GM18507 (cell line): ENCODE data around the gene HJURP.

Experiments used
- DNase-seq: peaks from one replicate; pipeline ENCODE4 v3.0.0; 2011; ENCODE audit warnings: low read depth; ENCODE audit not compliant: insufficient read length; ENCODE audit errors: extremely low spot score
- FAIRE-seq: peaks from 2 replicates; lab custom pipeline; 2011; peaks lifted over from hg19 to GRCh38; lab: Jason Lieb, UNC

Gene HJURP

GRCh38 chr2:233833345-233833744, 21.0 kb downstream of the HJURP start:
- DNase-seq (no peak), FAIRE-seq (no peak)

DNA sequence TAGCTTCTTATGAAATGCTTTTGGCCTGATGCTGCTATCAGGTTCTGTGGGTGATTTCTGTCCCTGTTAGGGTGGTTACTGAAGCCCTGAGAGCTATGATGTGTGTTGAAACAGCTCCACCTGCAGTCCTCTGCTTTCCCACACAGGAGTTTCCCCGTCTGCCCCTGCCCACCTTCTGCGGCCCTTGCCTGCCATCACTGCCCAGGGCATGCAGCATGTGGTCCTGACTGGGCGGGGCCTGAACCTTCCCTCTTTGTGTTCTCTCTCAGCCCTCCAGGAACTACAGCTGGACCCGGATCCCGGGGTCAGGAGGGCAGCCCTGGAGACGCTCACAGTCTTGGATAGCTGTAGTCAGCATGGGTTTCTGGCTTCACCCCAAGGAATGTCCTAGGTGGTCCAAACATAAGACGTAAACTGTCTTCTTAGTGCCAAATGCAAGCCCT, 21.4 kb downstream of the HJURP start:
- no peak for DNase-seq
- FAIRE-seq = no peak

GRCh38 chr2:233832414-233832813, 21.9 kb downstream of the HJURP start:
- DNase-seq = no peak
- no peak for FAIRE-seq

DNA sequence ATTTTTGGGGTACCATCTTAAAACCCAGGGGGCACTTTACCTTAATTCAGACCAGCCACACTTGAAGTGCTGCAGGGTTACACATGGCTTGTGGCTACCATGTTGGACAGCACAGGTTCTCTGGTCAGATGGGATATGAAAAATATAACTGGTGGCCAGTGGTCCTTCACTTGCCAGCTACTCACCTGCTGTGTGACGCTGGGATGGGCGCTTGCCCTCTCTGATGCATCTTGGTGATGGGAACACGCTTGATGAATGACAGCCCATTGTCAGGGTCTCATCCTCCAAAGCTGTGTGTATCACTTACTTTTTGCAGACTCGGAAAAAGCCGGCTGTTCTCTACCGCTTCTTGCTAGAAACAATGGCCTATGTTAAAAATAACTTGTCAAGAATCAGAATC, 22.5 kb downstream of the HJURP start:
- no peak for DNase-seq

DNA sequence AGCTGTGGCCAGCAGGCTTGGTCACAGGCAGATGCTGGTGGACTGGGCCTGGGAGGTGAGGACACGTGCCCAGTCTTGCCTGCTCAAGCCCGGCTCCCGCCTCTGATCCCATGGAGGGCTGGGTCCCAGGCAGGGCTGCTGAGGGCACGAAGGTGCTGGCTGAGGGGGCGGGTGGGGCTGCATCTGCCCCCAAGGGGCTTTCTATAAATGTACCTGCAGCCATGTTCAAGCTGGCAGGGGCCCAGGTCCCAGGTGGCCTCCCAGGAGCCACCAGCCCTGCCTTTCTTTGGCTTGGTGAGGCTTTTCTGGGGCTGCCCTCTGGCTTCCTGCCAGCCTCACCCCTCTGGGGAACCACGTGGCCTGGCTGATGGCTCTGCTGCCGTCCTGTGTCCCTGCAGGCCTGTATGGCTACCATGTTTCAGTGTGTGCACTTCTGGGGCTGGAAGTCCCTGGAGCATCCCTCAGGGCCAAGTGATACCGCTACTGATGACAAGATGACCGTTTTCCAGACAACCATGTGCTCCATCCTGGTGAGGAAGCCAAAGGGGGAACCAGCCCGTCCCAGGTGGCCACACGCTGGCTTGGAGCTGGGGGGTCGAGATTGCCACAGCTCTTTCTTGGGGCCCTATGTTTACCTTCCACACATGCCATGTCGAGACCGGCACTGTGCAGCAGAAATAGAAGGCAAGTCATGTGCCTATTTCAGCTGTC, 23.2 kb downstream of the HJURP start:
- FAIRE-seq = no peak
- no peak for DNase-seq

More for the DNA sequence above, 22.5 kb downstream of the HJURP start:
- FAIRE-seq = no peak

GRCh38 chr2:233830111-233830802, 24.1 kb downstream of the HJURP start:
- FAIRE-seq (no peak), DNase-seq (no peak)

- no peak for FAIRE-seq
Observed at GRCh38 chr2:233829193-233830110, 24.9 kb downstream of the HJURP start.

DNA sequence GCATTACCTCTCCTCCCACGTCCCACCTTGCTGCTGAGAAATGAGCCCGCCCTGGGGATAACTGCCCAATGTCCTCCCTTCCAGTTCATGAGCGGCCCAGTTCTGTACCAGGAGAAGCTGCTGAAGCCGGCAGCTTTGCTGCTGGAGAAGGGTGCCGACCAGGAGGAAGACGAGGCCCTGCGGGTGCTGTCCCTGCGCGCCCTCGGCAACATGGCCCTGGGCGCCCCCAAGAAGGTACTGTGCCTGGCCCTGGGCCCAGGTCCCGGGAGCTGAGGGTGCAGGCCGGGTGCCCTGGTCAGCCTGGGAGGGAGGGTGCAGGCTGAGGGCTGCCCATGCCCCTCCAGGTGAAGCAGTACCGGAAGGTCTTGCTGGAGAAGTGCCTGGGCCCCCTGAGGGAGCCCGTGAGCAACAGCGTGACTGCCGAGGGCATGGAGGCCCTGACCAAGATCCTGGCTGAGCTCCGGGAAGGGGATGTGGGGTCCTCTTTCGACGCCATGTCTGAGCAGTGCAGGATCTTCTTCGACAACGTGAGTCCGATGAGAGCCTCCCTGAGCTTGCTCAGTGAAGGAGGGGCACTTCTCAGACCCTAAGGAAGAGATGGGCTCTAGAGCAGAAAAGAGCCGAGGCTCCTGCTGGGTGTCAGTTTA, 25.7 kb downstream of the HJURP start:
- no peak for FAIRE-seq
- no peak for DNase-seq

More at GRCh38 chr2:233829193-233830110, 24.9 kb downstream of the HJURP start:
- no peak for DNase-seq

- FAIRE-seq = no peak
Observed at GRCh38 chr2:233824373-233824772, 30.0 kb downstream of the HJURP start.

DNA sequence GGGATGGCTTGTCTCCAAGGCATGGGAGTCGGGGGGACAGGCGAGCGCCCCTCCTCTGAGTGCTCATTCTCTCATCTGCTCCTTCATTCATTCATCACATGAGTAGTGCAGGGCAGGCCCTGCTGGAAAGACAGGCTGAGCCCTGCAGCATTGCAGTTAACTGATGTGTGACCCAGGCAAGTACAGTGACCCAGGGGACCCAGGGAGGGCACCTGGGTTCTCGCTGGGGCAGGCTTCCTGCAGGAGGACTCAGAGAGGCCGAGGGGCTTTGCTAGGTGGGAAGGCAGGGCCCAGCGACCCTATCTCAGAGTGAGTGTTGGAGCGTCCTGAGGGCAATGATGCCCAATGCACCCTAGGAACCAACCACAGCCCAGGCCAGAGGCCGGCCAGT, 30.6 kb downstream of the HJURP start:
- no peak for DNase-seq
- FAIRE-seq = no peak

More at GRCh38 chr2:233824373-233824772, 30.0 kb downstream of the HJURP start:
- DNase-seq = no peak

- no peak for DNase-seq
- FAIRE-seq = no peak
Observed at GRCh38 chr2:233822781-233823730, 31.3 kb downstream of the HJURP start.

DNA sequence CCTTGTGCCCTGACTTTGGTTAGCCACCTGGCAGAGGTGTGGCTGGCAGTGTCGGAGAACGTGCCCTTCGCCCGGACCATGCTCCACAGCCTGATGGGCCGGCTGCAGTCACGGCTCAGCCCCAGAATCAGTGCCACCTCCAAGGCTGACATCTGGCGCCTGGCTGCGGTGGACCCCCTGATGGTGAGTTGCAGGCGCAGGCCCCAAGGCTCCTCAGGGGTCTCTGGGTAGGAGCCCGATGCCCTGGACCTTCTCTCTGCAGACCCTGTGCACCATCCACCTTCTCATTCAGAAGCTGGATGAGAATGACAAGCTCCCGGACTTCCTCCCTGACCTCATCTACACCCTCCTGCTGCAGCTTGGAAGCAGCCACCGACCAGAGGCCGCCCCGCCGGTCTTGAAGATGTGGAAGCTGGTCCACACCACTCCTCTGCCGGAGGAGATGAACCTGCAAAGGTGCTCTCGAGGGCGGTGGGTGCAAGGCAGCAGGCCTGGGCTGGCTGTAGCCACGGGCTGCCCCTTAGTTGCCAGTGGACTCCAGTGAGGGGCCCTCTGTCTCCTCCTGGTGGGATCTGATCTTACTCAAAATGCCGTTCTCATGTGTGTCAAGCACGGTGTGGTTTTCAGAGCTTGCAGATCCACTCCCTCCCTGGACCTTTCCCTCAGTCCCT, 32.1 kb downstream of the HJURP start:
- FAIRE-seq = no peak
- DNase-seq = no peak

- DNase-seq = no peak
- no peak for FAIRE-seq
Observed at GRCh38 chr2:233821709-233822100, 32.6 kb downstream of the HJURP start.

- FAIRE-seq (no peak), DNase-seq (no peak)
Observed at GRCh38 chr2:233821196-233821595, 33.1 kb downstream of the HJURP start.

DNA sequence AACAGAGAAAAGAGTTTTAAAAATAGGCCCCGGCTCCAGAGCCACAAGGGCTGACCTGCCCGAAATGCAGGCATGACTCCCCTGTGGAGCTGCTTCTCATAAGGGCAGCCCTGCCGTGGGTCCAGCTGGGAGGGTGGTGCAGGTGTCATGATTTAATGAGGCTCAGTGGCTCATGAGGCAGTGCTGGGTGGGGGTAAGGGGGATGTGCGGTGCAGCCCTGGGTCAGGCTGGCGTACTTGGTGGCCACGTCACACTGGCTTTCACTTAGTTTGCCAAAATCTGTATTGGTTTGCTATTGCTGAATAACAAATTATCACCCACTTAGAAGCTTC, 33.6 kb downstream of the HJURP start:
- DNase-seq = no peak
- FAIRE-seq = no peak

GRCh38 chr2:233819884-233820773, 34.2 kb downstream of the HJURP start:
- FAIRE-seq = no peak
- no peak for DNase-seq
